HEK293 (cell line): Measurements from ENCODE around the gene CHRM5.

ENCODE experiments used
- CTCF ChIA-PET: fragments of 350-600 bp; formaldehyde crosslinking; extraction: SDS; loops from one replicate; lab custom pipeline; 2021; ENCODE audit warnings: antibody characterized with exemption; lab: Yijun Ruan, JAX
- POLR2A ChIA-PET: fragments of 300-600 bp; formaldehyde crosslinking; extraction: SDS; loops from one replicate; lab custom pipeline; 2020; ENCODE audit warnings: antibody characterized with exemption, inconsistent platforms; lab: Yijun Ruan, JAX
- H3K27ac ChIP-seq: fragments of 200-500 bp; sonication (Bioruptor generic); 2 replicates; pipeline ENCODE4 v1.5.1; 2014; ENCODE audit warnings: low read depth, low read length, control low read depth, inconsistent platforms; ENCODE audit errors: extremely low read depth
- H3K36me3 ChIP-seq, 2 experiments: fragments of 200-500 bp in 1 of 2; sonication (Bioruptor generic) in 1 of 2; 1 replicate in 1 of 2; 2 replicates in 1 of 2; pipeline ENCODE4 v1.5.1; 2014 to 2017; ENCODE audit warnings: inconsistent platforms in 2 of 2, low read length in 2 of 2; ENCODE audit not compliant: control insufficient read depth in 2 of 2, insufficient read depth in 1 of 2
- H3K4me1 ChIP-seq: fragments of 200-500 bp; sonication (Bioruptor generic); 2 replicates; pipeline ENCODE4 v1.5.1; 2014; ENCODE audit warnings: mild to moderate bottlenecking, low read length, inconsistent platforms; ENCODE audit not compliant: control insufficient read depth, insufficient read depth
- H3K4me3 ChIP-seq: 2 replicates; pipeline ENCODE4 v1.5.1; 2011; ENCODE audit warnings: low read depth, mild to moderate bottlenecking, control low read depth, low read length, moderate library complexity
- H3K9me3 ChIP-seq: fragments of 200-500 bp; sonication (Bioruptor generic); 2 replicates; pipeline ENCODE4 v1.5.1; 2014; ENCODE audit warnings: low read depth, low read length, inconsistent platforms; ENCODE audit not compliant: control insufficient read depth, insufficient read depth
- OVOL3 ChIP-seq: fragments of 450-650 bp; formaldehyde crosslinking; IDR thresholded peaks from 2 replicates; pipeline ENCODE4 v1.5.1; 2016; ENCODE audit warnings: missing biosample characterization, missing genetic modification characterization
- SCRT1 ChIP-seq: fragments of 450-650 bp; formaldehyde crosslinking; IDR thresholded peaks from 2 replicates; pipeline ENCODE4 v1.5.1; 2016; ENCODE audit warnings: missing biosample characterization, missing genetic modification characterization, borderline replicate concordance
- SP2 ChIP-seq: fragments of 450-650 bp; formaldehyde crosslinking; IDR thresholded peaks from 2 replicates; pipeline ENCODE4 v1.5.1; 2016; ENCODE audit warnings: missing biosample characterization, missing genetic modification characterization
- TSHZ1 ChIP-seq: fragments of 450-650 bp; formaldehyde crosslinking; IDR thresholded peaks from 2 replicates; pipeline ENCODE4 v1.5.1; 2016; ENCODE audit warnings: missing biosample characterization, missing genetic modification characterization, borderline replicate concordance
- WT1 ChIP-seq: fragments of 450-650 bp; formaldehyde crosslinking; IDR thresholded peaks from 2 replicates; pipeline ENCODE4 v1.5.1; 2016; ENCODE audit warnings: missing biosample characterization, missing genetic modification characterization
- ZFHX2 ChIP-seq: fragments of 450-650 bp; formaldehyde crosslinking; conservative IDR thresholded peaks from 2 replicates; pipeline ENCODE4 v1.5.1; 2016; ENCODE audit warnings: missing biosample characterization, missing genetic modification characterization
- ZFP69B ChIP-seq: fragments of 450-650 bp; formaldehyde crosslinking; IDR thresholded peaks from 2 replicates; pipeline ENCODE4 v1.5.1; 2016; ENCODE audit warnings: missing biosample characterization, missing genetic modification characterization
- ZNF132 ChIP-seq: fragments of 450-650 bp; formaldehyde crosslinking; IDR thresholded peaks from 2 replicates; pipeline ENCODE4 v1.5.1; 2017; ENCODE audit warnings: missing biosample characterization, missing genetic modification characterization, borderline replicate concordance
- ZNF23 ChIP-seq: fragments of 450-650 bp; formaldehyde crosslinking; IDR thresholded peaks from 2 replicates; pipeline ENCODE4 v1.5.1; 2016; ENCODE audit warnings: missing biosample characterization, missing genetic modification characterization, borderline replicate concordance
- ZNF280C ChIP-seq: fragments of 450-650 bp; formaldehyde crosslinking; IDR thresholded peaks from 2 replicates; pipeline ENCODE4 v1.5.1; 2016; ENCODE audit warnings: missing biosample characterization, missing genetic modification characterization
- ZNF311 ChIP-seq: fragments of 450-650 bp; formaldehyde crosslinking; IDR thresholded peaks from 2 replicates; pipeline ENCODE4 v1.5.1; 2017; ENCODE audit warnings: missing biosample characterization, missing genetic modification characterization, borderline replicate concordance
- ZNF658 ChIP-seq: fragments of 450-650 bp; formaldehyde crosslinking; IDR thresholded peaks from 2 replicates; pipeline ENCODE4; 2016; ENCODE audit warnings: missing biosample characterization, missing genetic modification characterization
- ZSCAN16 ChIP-seq: fragments of 450-650 bp; formaldehyde crosslinking; IDR thresholded peaks from 2 replicates; pipeline ENCODE4 v1.5.1; 2016; ENCODE audit warnings: missing biosample characterization, missing genetic modification characterization
- TF ChIP-seq, protein P1 (sequence below): fragments of 450-650 bp; formaldehyde crosslinking; IDR thresholded peaks from 2 replicates; pipeline ENCODE4 v1.5.1; 2017; ENCODE audit warnings: missing biosample characterization, missing genetic modification characterization
- TF ChIP-seq, protein P2 (sequence below): fragments of 450-650 bp; IDR thresholded peaks from 2 replicates; pipeline ENCODE4 v1.5.1; 2018; ENCODE audit warnings: missing biosample characterization, mild to moderate bottlenecking, missing genetic modification characterization

Gene CHRM5

GRCh38 chr15:34107315-34107714 lies 139.0 kb downstream of the CHRM5 start:
- Histone ChIP-seq H3K36me3 (peaks cover 0 to 4% of the 10 kb centered on the region in 2 experiments; a peak in 2 of 3 replicates), H3K4me3 (no peak overlapping the region), H3K27ac (no peak overlapping the region), H3K4me1 (no peaks in the 10 kb centered on the region; the same call in 1 of the 2 replicates), H3K9me3 (no peaks in the 10 kb centered on the region)
- TF ChIP-seq ZNF658 (tag by site-specific recombination) = no peak
- TF ChIP-seq SCRT1 (tag by site-specific recombination) = no peak
- TF ChIP-seq, protein P1, sequence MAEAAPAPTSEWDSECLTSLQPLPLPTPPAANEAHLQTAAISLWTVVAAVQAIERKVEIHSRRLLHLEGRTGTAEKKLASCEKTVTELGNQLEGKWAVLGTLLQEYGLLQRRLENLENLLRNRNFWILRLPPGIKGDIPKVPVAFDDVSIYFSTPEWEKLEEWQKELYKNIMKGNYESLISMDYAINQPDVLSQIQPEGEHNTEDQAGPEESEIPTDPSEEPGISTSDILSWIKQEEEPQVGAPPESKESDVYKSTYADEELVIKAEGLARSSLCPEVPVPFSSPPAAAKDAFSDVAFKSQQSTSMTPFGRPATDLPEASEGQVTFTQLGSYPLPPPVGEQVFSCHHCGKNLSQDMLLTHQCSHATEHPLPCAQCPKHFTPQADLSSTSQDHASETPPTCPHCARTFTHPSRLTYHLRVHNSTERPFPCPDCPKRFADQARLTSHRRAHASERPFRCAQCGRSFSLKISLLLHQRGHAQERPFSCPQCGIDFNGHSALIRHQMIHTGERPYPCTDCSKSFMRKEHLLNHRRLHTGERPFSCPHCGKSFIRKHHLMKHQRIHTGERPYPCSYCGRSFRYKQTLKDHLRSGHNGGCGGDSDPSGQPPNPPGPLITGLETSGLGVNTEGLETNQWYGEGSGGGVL (tag by site-specific recombination) = no peak
- TF ChIP-seq ZNF132 = no peak
- no peak for TF ChIP-seq ZFHX2 (tag by site-specific recombination)
- TF ChIP-seq ZNF311 = no peak
- no peak for TF ChIP-seq TSHZ1 (tag by site-specific recombination)
- TF ChIP-seq, protein P2, sequence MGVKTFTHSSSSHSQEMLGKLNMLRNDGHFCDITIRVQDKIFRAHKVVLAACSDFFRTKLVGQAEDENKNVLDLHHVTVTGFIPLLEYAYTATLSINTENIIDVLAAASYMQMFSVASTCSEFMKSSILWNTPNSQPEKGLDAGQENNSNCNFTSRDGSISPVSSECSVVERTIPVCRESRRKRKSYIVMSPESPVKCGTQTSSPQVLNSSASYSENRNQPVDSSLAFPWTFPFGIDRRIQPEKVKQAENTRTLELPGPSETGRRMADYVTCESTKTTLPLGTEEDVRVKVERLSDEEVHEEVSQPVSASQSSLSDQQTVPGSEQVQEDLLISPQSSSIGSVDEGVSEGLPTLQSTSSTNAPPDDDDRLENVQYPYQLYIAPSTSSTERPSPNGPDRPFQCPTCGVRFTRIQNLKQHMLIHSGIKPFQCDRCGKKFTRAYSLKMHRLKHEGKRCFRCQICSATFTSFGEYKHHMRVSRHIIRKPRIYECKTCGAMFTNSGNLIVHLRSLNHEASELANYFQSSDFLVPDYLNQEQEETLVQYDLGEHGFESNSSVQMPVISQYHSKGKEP (tag by site-specific recombination) = no peak
- no peak for TF ChIP-seq ZNF280C (tag by site-specific recombination)
- no peak for TF ChIP-seq OVOL3 (tag by site-specific recombination)
- no peak for TF ChIP-seq WT1 (tag by site-specific recombination)
- TF ChIP-seq ZNF23 = no peak
- no peak for TF ChIP-seq ZFP69B
- no peak for TF ChIP-seq ZSCAN16 (tag by site-specific recombination)
- no peak for TF ChIP-seq SP2 (tag by site-specific recombination)
- TF ChIP-seq, all 188 proteins: peak for 0
- POLR2A ChIA-PET = interaction anchor here (0.6 kb wide), 1 partner anchor 103 kb away, joined by 3 read pairs; the partner anchor contains the start of gene KATNBL1
- CTCF ChIA-PET = interaction anchor here (0.6 to 0.9 kb wide), 5 partner anchors 140 to 664 kb away, joined by 3 to 4 read pairs (median 3); partner anchors contain the start of genes NOP10 and NUTM1
